Endothelial cell of umbilical vein (primary cell): Measurements from ENCODE around the gene ANXA5. TPM values are rescaled to one million over a fixed set of nuclear protein-coding genes. Genes with fewer than 3 reads are reported as not detected.

Experiments used
- BruUV-seq: library from RNA; stranded (reverse); fragments of 400-500 nt; replicated peaks from 2 replicates; lab custom pipeline; 2021; lab: Mats Ljungman, UMichigan
- CTCF ChIA-PET: fragments of 300-600, 350-600 bp; sonication (Branson Sonifier 250); formaldehyde crosslinking; loops from one replicate; lab custom pipeline; 2021; ENCODE audit warnings: antibody characterized with exemption, inconsistent platforms; lab: Charles Lee
- POLR2A ChIA-PET: fragments of 300-600, 350-600 bp; sonication (Branson Sonifier 250); formaldehyde crosslinking; loops from one replicate; lab custom pipeline; 2021; ENCODE audit warnings: antibody characterized with exemption, inconsistent platforms; lab: Charles Lee
- DNase-seq: peaks from one replicate; pipeline ENCODE4 v3.0.0-alpha.2; 2011; ENCODE audit warnings: low read depth, low spot score
- FAIRE-seq: peaks from 2 replicates; lab custom pipeline; 2011; peaks lifted over from hg19 to GRCh38; lab: Jason Lieb, UNC
- H2AFZ ChIP-seq: 2 replicates; pipeline ENCODE4 v1.6.0; 2012; ENCODE audit warnings: low read depth, low read length, control low read depth, inconsistent platforms
- H3K27ac ChIP-seq: 2 replicates; pipeline ENCODE4 v1.5.1; 2011; ENCODE audit warnings: low read depth, mild to moderate bottlenecking, control low read depth, low read length, moderate library complexity; ENCODE audit not compliant: insufficient read depth
- H3K27me3 ChIP-seq, 2 experiments: 2 replicates each; pipeline versions ENCODE4 v1.6.0 to v1.6.1; 2011; ENCODE audit warnings: low read length in 2 of 2, mixed read lengths in 1 of 2; ENCODE audit not compliant: control insufficient read depth in 2 of 2, insufficient read depth in 2 of 2
- H3K36me3 ChIP-seq, 2 experiments: 2 replicates in 1 of 2; 3 replicates in 1 of 2; pipeline ENCODE4 v1.5.1; 2011; ENCODE audit warnings: low read length in 2 of 2, mild to moderate bottlenecking in 1 of 2, moderate library complexity in 1 of 2; ENCODE audit not compliant: control insufficient read depth in 2 of 2, insufficient read depth in 2 of 2; ENCODE audit errors: extremely low read depth in 1 of 2
- H3K4me1 ChIP-seq: 3 replicates; pipeline ENCODE4 v1.5.1; 2011; ENCODE audit warnings: mild to moderate bottlenecking, low read length; ENCODE audit not compliant: control insufficient read depth, insufficient read depth; ENCODE audit errors: extremely low read depth
- H3K4me2 ChIP-seq: 2 replicates; pipeline ENCODE4 v1.6.1; 2011; ENCODE audit warnings: low read length, control low read depth, mixed read lengths; ENCODE audit not compliant: insufficient read depth
- H3K4me3 ChIP-seq, 3 experiments: fragments of 200-600 bp in 1 of 3; sonication (generic), shearing (Covaris generic) in 1 of 3; replicated peaks in 1 of 3; 2 replicates each; pipeline ENCODE4 v1.5.1; 2011 to 2016; ENCODE audit warnings: control low read depth in 3 of 3, low read length in 3 of 3, mild to moderate bottlenecking in 2 of 3, inconsistent platforms in 1 of 3, low read depth in 1 of 3, moderate library complexity in 1 of 3; ENCODE audit not compliant: insufficient read depth in 1 of 3
- H3K79me2 ChIP-seq: 2 replicates; pipeline ENCODE4 v1.6.0; 2012; ENCODE audit warnings: low read length, inconsistent platforms; ENCODE audit not compliant: control insufficient read depth, insufficient read depth
- H3K9ac ChIP-seq: replicated peaks from 2 replicates; pipeline ENCODE3; 2011; ENCODE audit warnings: low read length, control low read depth; ENCODE audit not compliant: insufficient read depth; ENCODE audit errors: extremely low read depth
- H3K9me1 ChIP-seq: replicated peaks from 3 replicates; pipeline ENCODE4 v1.6.0; 2011; ENCODE audit warnings: mild to moderate bottlenecking, low read length; ENCODE audit not compliant: control insufficient read depth, insufficient read depth; ENCODE audit errors: extremely low read depth
- H3K9me3 ChIP-seq: replicated peaks from 2 replicates; pipeline ENCODE4 v1.5.1; 2012; ENCODE audit warnings: low read length, inconsistent platforms; ENCODE audit not compliant: control insufficient read depth, insufficient read depth
- H4K20me1 ChIP-seq: replicated peaks from 2 replicates; pipeline ENCODE3; 2011; ENCODE audit warnings: mild to moderate bottlenecking, low read length; ENCODE audit not compliant: control insufficient read depth, insufficient read depth; ENCODE audit errors: extremely low read depth
- CTCF ChIP-seq, 2 donors: IDR thresholded peaks; 1 replicate in 1 of 2; 2 replicates in 1 of 2; pipeline ENCODE4 v1.5.1; 2011; ENCODE audit warnings: low read length in 2 of 2, mild to moderate bottlenecking in 2 of 2, moderate library complexity in 2 of 2, control low read depth in 1 of 2, inconsistent platforms in 1 of 2, low read depth in 1 of 2; ENCODE audit not compliant: insufficient read depth in 1 of 2; ENCODE audit errors: extremely low read depth in 1 of 2
- EZH2 ChIP-seq: IDR thresholded peaks from 2 replicates; pipeline ENCODE4 v1.6.1; 2012; ENCODE audit warnings: borderline replicate concordance, low read depth, mild to moderate bottlenecking, moderate library complexity, low read length, inconsistent platforms; ENCODE audit not compliant: severe bottlenecking
- FOS ChIP-seq: IDR thresholded peaks from 2 replicates; pipeline ENCODE4 v1.6.1; 2011; ENCODE audit warnings: mild to moderate bottlenecking, low read length, moderate library complexity, borderline replicate concordance; ENCODE audit not compliant: insufficient read depth
- JUN ChIP-seq: IDR thresholded peaks from 2 replicates; pipeline ENCODE4 v1.6.1; 2011; ENCODE audit warnings: borderline replicate concordance, low read depth; ENCODE audit not compliant: insufficient read length, insufficient read depth
- MAX ChIP-seq: IDR thresholded peaks from 2 replicates; pipeline ENCODE4 v1.6.1; 2011; ENCODE audit not compliant: insufficient read depth, insufficient read length
- MYC ChIP-seq: IDR thresholded peaks from one replicate; pipeline ENCODE4 v1.6.1; 2011; ENCODE audit warnings: mild to moderate bottlenecking, low read depth, low read length
- POLR2A ChIP-seq: IDR thresholded peaks from 2 replicates; pipeline ENCODE4 v1.6.1; 2012; ENCODE audit warnings: low read depth, mild to moderate bottlenecking, control low read depth, low read length
- POLR2AphosphoS5 ChIP-seq: IDR thresholded peaks from 2 replicates; pipeline ENCODE4 v1.6.1; 2012; ENCODE audit warnings: low read depth, mild to moderate bottlenecking, control low read depth, low read length, moderate library complexity; ENCODE audit not compliant: insufficient read depth
- dilution Hi-C: fragments of 300-500 bp; cut with MboI; formaldehyde crosslinking; loops from one replicate; pipeline ENCODE4 v1.15.0; 2019; ENCODE audit warnings: low sequenced_read_pairs; ENCODE audit not compliant: extremely low pct_ligation_motif_present
- intact Hi-C: fragments of 100-400 bp; cut with micrococcal nuclease; formaldehyde crosslinking; loops from one replicate; pipeline ENCODE4 v1.10.0; 2022
- polyA plus RNA-seq, 4 experiments: library from polyadenylated mRNA; depleted of rRNA in 3 of 4; stranded (reverse) in 3 of 4; unstranded in 1 of 4; fragments of >200 nt; gene quantifications; 2 replicates each; pipeline versions ENCODE4 v1.2.1 to v1.2.3, GENCODE V29; 2011 to 2012; ENCODE audit warnings: missing spikeins in 1 of 4
- total RNA-seq: library from RNA; stranded (reverse); gene quantifications from 2 replicates; pipeline ENCODE4 v1.2.3, GENCODE V29; 2021

The ANXA5 gene
- total and polyA plus RNA-seq, 2 donors (not counting 3 experiments of a cell fraction or from before 2014, with no cell fraction given): 450 to 528 TPM

- no peaks in the 10 kb centered on the region for H4K20me1 ChIP-seq
- no peaks in the 10 kb centered on the region for H3K4me1 ChIP-seq
- no peaks in the 10 kb centered on the region for H3K9me3 ChIP-seq
- H3K4me3 ChIP-seq: no peak overlapping the region
- POLR2A ChIA-PET: no interaction called here
- H3K27me3 ChIP-seq: peaks cover 2% of the 10 kb centered on the region in 2 experiments
- no peaks in the 10 kb centered on the region for H3K9me1 ChIP-seq
- CTCF ChIA-PET: no interaction called here
- no TSS peak for BruUV-seq
- FAIRE-seq (no peak), DNase-seq (no peak)
- dilution Hi-C loops (no loop called here), intact Hi-C loops (no loop called here)
- no peak overlapping the region for H3K4me2 ChIP-seq
- no peaks in the 10 kb centered on the region for H3K79me2 ChIP-seq
- TF ChIP-seq FOS: no peak
- no peak for TF ChIP-seq POLR2A
- TF ChIP-seq EZH2: no peak
- no peak for TF ChIP-seq POLR2AphosphoS5
- no peak for TF ChIP-seq CTCF (IDR thresholded peaks at IDR 0.05; ENCODE audit: extremely low read depth in 1 of 2, insufficient read depth in 1 of 2, low read depth in 1 of 2, low read length in 2 of 2)
- TF ChIP-seq JUN: no peak
- TF ChIP-seq MYC: no peak
- TF ChIP-seq MAX: no peak
- no peak overlapping the region for H2AFZ ChIP-seq
- no peaks in the 10 kb centered on the region for H3K36me3 ChIP-seq
- H3K9ac ChIP-seq: no peak overlapping the region
- H3K27ac ChIP-seq: no peak overlapping the region
Measured at GRCh38 chr4:121632636-121633035, 64.1 kb downstream of the ANXA5 start.

Other genes starting within 250 kb of the ANXA5 start
- not detected in 2 replicates for gene SMIM43, start 68.2 kb upstream of the ANXA5 start, total RNA-seq
- 0.08 and 0.18 TPM in 2 replicates for gene SMIM43, start 68.2 kb upstream of the ANXA5 start, polyA plus RNA-seq
- gene EXOSC9, start 104.3 kb upstream of the ANXA5 start, total RNA-seq: 46.3 and 47.2 TPM in 2 replicates
- 14.1 and 19.0 TPM in 2 replicates for gene EXOSC9, start 104.3 kb upstream of the ANXA5 start, polyA plus RNA-seq
- gene CCNA2, start 126.9 kb upstream of the ANXA5 start, total RNA-seq: 63.1 and 65.4 TPM in 2 replicates
- gene CCNA2, start 126.9 kb upstream of the ANXA5 start, polyA plus RNA-seq: 23.3 and 23.7 TPM in 2 replicates
- 20.0 and 22.2 TPM in 2 replicates for gene BBS7, start 173.5 kb upstream of the ANXA5 start, total RNA-seq
- 13.4 and 21.7 TPM in 2 replicates for gene BBS7, start 173.5 kb upstream of the ANXA5 start, polyA plus RNA-seq